Right renal cortex interstitium (tissue), 3 donors: ENCODE measurements around the gene DENND2A. TPM values are rescaled to one million over a fixed set of nuclear protein-coding genes. Genes with fewer than 3 reads are reported as not detected.
"Not testable (repeated sequence)": the region's sequence is repeated elsewhere in the genome, so short reads cannot be mapped to it uniquely, and the experiment has no call there.

Experiments
- DNase-seq, 3 donors: peaks; one replicate each; pipeline ENCODE4 v3.0.0-alpha.2; 2013; ENCODE audit warnings: low read depth in 3 of 3, low spot score in 2 of 3
- polyA plus RNA-seq, 3 donors: library from polyadenylated mRNA; unstranded; fragments of 120-200 nt; gene quantifications; one replicate each; pipeline ENCODE4 v1.2.1, GENCODE V29; 2013; ENCODE audit not compliant: insufficient read length in 3 of 3

Gene DENND2A
- polyA plus RNA-seq, 3 donors = 37.1 to 40.4 (median 37.4) TPM

GRCh38 chr7:140624392-140625191 is 16.0 kb downstream of the DENND2A start:
- DNase-seq = no peak

DNA sequence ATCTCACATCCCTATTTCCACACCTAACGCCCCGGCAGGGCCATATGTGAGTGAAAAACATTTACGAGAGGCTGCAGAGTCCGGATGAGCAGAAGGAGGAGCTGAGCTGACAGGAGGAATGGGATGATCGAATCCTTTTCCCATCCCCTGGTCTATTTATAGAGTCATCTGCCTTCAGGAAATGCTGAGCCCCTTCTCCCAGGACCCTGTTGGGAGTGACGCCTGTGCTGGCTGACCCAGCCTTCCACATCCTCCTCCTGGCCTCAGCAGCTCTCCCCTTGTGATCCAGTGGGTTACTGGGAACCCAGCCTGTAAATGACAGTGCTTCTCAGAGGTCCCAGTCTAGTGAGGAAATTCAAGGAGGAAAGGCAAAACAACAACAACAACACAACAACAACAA is 16.6 kb downstream of the DENND2A start:
- DNase-seq = no peak

GRCh38 chr7:140621401-140622021 is 19.1 kb downstream of the DENND2A start:
- no peak for DNase-seq

GRCh38 chr7:140619915-140620510 is 20.6 kb downstream of the DENND2A start:
- not testable (repeated sequence) for DNase-seq

DNA sequence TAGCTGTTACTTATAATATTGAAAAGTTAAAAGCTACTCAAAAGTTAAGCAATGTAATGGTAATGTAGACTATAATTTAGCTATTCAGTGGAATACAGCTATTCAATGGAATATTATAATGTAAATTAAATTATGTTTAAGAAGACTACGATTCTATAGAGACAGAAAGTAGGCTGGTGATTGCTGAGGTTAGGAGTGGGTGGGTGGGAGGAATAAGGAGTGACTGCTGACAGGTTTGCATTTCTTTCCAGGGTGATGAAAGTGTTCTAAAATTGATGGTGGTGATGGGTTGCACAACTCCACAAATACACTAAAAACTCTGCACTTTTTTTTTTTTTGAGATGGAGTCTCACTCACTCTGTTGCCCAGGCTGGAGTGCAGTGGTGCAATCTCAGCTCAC is 21.4 kb downstream of the DENND2A start:
- DNase-seq = no peak

DNA sequence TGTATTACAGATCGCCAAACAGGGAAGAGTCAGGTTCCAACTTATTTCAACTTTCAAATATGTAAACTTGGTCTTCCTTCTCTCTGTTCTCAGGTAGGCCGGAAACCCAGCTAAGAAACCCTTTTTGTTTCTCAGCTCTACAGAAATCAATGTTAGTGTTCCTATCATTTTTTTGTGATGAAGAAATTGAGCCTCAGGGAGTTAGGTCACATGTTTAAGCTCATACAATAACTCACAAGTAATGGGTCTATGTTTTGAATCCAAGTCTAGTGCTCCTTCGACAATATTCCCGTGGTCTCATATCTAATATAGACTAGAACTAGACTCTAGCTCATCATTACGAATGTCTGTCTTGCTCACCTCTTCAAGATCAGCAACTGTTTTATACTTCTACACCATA is 22.3 kb downstream of the DENND2A start:
- DNase-seq = no peak

DNA sequence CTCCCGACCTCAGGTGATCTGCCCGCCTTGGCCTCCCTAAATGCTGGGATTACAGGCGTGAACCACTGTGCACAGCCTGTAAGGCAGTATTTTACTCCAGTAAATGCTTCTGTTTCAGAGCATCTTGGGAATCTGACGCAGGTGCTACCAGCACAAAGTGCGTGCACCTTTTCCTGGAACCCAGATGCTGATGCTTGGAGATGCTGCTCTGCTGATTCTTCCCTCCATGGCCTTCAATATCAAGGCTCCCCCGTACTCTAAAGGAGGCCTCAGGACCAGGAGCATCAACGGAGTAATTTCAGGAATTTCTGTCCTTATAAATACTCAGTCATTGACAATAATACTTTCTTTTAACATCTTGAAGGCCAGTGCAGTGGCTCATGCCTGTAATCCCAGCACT is 23.5 kb downstream of the DENND2A start:
- no peak for DNase-seq

- DNase-seq = no peak
Observed at GRCh38 chr7:140616328-140616727, 24.3 kb downstream of the DENND2A start.

DNA sequence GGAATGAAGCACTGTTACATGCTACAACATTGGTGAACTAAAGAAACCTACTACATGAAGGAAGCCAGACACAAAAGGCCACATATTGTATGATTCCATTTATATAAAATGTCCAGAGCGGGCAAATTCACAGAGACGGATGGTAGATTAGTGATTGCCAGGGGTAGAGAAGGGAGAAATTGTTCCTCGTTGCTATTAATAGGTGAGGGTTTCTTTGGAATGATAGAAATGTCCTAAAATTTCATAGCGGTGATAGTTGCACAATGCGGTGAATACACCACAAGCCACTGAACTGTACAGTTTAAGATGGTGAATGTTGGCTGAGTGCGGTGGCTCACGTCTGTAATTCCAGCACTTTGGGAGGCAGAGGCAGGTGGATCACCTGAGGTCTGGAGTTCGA is 29.0 kb downstream of the DENND2A start:
- DNase-seq = no peak

DNA sequence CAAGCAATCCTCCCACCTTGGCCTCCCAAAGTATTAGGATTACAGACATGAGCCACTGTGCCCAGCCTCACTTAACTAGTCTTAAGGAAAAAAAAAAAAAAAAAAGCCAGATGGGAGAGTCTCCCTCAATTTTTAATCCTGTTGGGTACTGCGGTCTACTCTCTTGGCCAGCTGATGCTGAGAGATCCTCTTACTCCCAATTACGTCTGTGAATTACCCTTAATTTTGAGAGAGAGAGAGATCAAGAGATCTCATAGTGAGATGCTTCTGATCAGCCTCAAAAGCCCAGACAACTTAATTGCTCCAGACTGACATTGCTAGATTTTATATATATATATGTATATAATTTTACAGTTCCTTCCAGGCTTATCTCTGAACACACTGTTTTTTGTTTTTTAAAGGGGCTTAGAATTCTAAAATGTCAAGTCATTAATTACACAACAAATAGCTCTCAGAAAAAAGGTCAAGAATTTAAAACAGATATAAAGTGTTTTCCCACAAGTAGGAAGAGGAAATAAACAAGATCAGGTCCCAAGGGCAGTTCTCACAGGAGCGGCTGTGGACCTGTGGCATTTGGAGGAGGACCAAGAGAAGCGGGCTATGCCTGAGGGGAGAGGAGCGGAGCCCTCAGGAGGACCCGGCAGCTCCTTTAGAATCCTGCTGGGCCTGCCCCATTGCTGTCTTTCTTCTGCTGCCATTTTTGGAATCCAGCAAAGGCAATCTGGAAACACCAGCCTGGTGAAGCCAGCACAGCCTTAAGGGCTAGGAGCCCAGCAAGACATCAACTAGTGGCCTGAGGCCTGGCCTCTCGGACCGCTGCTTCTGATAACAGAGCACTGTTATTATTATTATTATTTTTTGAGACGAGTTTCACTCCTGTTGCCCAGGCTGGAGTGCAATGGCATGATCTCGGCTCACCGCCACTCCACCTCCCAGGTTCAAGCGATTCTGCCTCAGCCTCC is 30.1 kb downstream of the DENND2A start:
- DNase-seq = no peak

DNA sequence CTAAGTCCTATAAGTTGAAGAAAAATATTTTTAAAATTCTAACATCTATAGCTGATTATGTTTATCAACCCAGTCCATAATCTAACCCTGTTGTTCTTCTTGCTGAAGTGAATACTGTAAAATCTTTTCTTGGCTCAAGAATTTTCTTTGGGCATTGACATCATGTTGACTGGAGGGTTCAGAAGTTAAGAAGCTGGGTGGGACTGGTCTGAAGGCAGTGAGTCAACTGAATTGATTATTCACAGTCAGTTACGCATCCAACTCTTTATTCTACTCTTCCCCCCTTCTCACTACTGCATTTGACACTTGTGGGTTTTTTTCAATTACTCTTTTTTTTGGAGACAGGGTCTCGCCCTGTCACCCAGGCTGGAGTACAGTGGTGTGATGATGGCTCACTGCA is 31.0 kb downstream of the DENND2A start:
- DNase-seq = no peak

- no peak for DNase-seq
Observed at GRCh38 chr7:140607441-140607989, 33.1 kb downstream of the DENND2A start.

GRCh38 chr7:140605337-140605736 is 35.3 kb downstream of the DENND2A start:
- no peak for DNase-seq

GRCh38 chr7:140604760-140605159 is 35.9 kb downstream of the DENND2A start:
- no peak for DNase-seq

GRCh38 chr7:140604076-140604475 is 36.5 kb downstream of the DENND2A start:
- no peak for DNase-seq

- DNase-seq = no peak
Observed at GRCh38 chr7:140601566-140602174, 38.9 kb downstream of the DENND2A start.

DNA sequence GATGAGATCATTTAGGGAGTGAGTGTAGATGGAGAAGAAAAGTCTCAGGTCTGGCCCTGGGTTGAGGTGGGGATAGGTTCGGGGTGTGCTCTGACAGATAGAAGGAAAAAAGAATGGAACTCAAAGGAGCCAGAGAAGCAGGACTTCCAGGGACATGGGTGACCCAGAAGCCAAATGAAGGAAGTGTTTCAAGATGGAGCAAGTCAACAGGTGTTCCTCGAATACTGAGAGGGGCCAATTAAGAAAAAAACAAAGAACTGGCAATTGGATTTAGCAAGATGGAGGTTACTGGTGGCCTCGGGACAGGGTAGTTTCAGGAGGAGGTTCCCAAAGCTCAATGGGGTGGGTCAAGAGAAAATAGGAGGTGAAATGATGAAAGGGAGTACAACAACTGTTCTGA is 40.3 kb downstream of the DENND2A start:
- no peak for DNase-seq

DNA sequence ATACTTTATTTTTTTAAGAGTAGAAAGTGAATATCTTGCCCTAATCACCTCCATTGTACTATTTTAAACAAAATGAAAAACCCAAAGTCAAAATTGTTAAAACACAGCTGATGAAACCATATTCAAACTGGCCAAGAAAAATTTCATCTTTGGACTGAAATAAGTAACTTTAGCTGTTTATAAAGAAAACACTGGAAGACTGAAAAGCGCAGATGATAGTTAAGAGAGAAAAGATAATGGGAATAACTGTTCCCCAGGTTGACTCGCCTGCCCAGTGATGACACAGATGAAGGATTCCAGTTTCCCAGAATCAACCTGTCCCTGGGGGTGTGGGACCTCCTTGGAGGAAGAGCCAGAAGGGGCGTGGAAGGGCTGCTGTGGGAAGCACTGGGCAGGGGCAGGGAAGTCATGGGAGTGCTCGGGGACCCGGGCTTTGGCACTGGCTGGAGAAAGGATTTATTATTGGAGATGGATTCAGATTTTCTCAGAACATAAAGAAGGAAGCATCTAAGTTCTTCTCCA is 43.1 kb downstream of the DENND2A start:
- no peak for DNase-seq

- no peak for DNase-seq
Observed at GRCh38 chr7:140596519-140597427, 43.8 kb downstream of the DENND2A start.
